Astrocyte of the spinal cord (primary cell): ENCODE results near the gene KIAA0040.
"Not testable (repeated sequence)": the region's sequence is repeated elsewhere in the genome, so short reads cannot be mapped to it uniquely, and the experiment has no call there.

Experiments
- DNase-seq: peaks from one replicate; pipeline ENCODE4 v3.0.0; 2011; ENCODE audit warnings: low read depth, low spot score
- H3K4me3 ChIP-seq: 2 replicates; pipeline ENCODE4 v1.5.1; 2011; ENCODE audit warnings: low read depth, mild to moderate bottlenecking, low read length, moderate library complexity
- in situ Hi-C: cut with HindIII; loops from 2 replicates; pipeline ENCODE4 v1.10.0; 2017; ENCODE audit warnings: low sequenced_read_pairs
- TF ChIP-seq, protein P1 (sequence below): IDR thresholded peaks from 2 replicates; pipeline ENCODE4 v1.5.1; 2012; ENCODE audit warnings: low read depth, mild to moderate bottlenecking, low read length, inconsistent platforms

Gene KIAA0040

GRCh38 chr1:175118375-175119367 lies 73.9 kb downstream of the KIAA0040 start:
- no peak overlapping the region for H3K4me3 ChIP-seq
- no peak for DNase-seq
- TF ChIP-seq, protein P1, sequence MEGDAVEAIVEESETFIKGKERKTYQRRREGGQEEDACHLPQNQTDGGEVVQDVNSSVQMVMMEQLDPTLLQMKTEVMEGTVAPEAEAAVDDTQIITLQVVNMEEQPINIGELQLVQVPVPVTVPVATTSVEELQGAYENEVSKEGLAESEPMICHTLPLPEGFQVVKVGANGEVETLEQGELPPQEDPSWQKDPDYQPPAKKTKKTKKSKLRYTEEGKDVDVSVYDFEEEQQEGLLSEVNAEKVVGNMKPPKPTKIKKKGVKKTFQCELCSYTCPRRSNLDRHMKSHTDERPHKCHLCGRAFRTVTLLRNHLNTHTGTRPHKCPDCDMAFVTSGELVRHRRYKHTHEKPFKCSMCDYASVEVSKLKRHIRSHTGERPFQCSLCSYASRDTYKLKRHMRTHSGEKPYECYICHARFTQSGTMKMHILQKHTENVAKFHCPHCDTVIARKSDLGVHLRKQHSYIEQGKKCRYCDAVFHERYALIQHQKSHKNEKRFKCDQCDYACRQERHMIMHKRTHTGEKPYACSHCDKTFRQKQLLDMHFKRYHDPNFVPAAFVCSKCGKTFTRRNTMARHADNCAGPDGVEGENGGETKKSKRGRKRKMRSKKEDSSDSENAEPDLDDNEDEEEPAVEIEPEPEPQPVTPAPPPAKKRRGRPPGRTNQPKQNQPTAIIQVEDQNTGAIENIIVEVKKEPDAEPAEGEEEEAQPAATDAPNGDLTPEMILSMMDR, result no peak
- in situ Hi-C loops, result no loop called here

DNA sequence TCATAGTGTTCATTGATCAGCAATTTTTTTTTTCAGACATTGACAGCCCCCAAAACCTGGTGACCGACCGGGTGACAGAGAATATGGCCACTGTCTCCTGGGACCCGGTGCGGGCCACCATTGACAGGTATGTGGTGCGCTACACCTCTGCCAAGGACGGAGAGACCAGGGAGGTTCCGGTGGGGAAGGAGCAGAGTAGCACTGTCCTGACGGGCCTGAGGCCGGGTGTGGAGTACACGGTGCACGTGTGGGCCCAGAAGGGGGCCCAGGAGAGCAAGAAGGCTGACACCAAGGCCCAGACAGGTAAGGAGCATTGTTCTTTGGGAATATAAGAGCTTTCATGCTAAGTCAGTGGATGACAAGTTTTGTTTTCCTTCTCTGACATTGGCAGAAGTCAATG lies 75.7 kb downstream of the KIAA0040 start:
- no peak for DNase-seq
- no peak overlapping the region for H3K4me3 ChIP-seq
- TF ChIP-seq, protein P1, result no peak
- in situ Hi-C loops, result no loop called here

- DNase-seq, result no peak
- in situ Hi-C loops, result no loop called here
- TF ChIP-seq, protein P1, result no peak
- H3K4me3 ChIP-seq, result no peak overlapping the region
Measured at GRCh38 chr1:175116210-175116798, 76.3 kb downstream of the KIAA0040 start.

- TF ChIP-seq, protein P1, result no peak
- no peak overlapping the region for H3K4me3 ChIP-seq
- DNase-seq, result no peak
- in situ Hi-C loops, result no loop called here
Measured at GRCh38 chr1:175114996-175115395, 77.6 kb downstream of the KIAA0040 start.

GRCh38 chr1:175108331-175108820 lies 84.2 kb downstream of the KIAA0040 start:
- in situ Hi-C loops, H3K4me3 ChIP-seq, DNase-seq: not testable (repeated sequence)
